GM23248 (cell line): ENCODE measurements around the gene SARDH. TPM values are rescaled to one million over a fixed set of nuclear protein-coding genes. Genes with fewer than 3 reads are reported as not detected.

ENCODE experiments used
- DNase-seq: peaks from one replicate; pipeline ENCODE4 v3.0.0-alpha.2; 2015
- H2AFZ ChIP-seq: fragments of 200-600 bp; sonication (generic); 2 replicates; pipeline ENCODE4 v1.6.1; 2016; ENCODE audit warnings: antibody characterized with exemption
- H3F3A ChIP-seq: fragments of 200-600 bp; sonication (generic); 2 replicates; pipeline ENCODE4 v1.6.1; 2016; ENCODE audit warnings: mild to moderate bottlenecking, antibody characterized with exemption, mixed run types; ENCODE audit not compliant: insufficient read depth
- H3K27ac ChIP-seq: fragments of 200-600 bp; sonication (generic); 2 replicates; pipeline ENCODE4 v1.5.1; 2016; ENCODE audit warnings: mild to moderate bottlenecking
- H3K27me3 ChIP-seq: fragments of 200-600 bp; sonication (generic); replicated peaks from 2 replicates; pipeline ENCODE4 v1.6.1; 2016; ENCODE audit warnings: mild to moderate bottlenecking; ENCODE audit not compliant: insufficient read depth
- H3K36me3 ChIP-seq: fragments of 200-600 bp; sonication (generic); 2 replicates; pipeline ENCODE4 v1.6.1; 2016; ENCODE audit warnings: low read depth, mild to moderate bottlenecking
- H3K4me1 ChIP-seq: fragments of 200-600 bp; sonication (generic); 2 replicates; pipeline ENCODE4 v1.6.1; 2016; ENCODE audit warnings: mild to moderate bottlenecking; ENCODE audit not compliant: insufficient read depth
- H3K4me2 ChIP-seq: fragments of 200-600 bp; sonication (generic); one replicate; pipeline ENCODE4 v1.6.1; 2016; ENCODE audit warnings: mild to moderate bottlenecking; ENCODE audit not compliant: unreplicated experiment
- H3K4me3 ChIP-seq: fragments of 200-600 bp; sonication (generic); 2 replicates; pipeline ENCODE4 v1.5.1; 2016; ENCODE audit warnings: mild to moderate bottlenecking
- H3K79me2 ChIP-seq: fragments of 200-600 bp; sonication (generic); 2 replicates; pipeline ENCODE4 v1.6.1; 2016; ENCODE audit warnings: mild to moderate bottlenecking; ENCODE audit not compliant: insufficient read depth
- H3K9ac ChIP-seq: fragments of 200-600 bp; sonication (generic); 2 replicates; pipeline ENCODE4 v1.6.1; 2016; ENCODE audit warnings: mild to moderate bottlenecking
- H3K9me2 ChIP-seq: fragments of 200-600 bp; sonication (generic); 2 replicates; pipeline ENCODE4 v1.6.1; 2016; ENCODE audit warnings: mixed run types, mild to moderate bottlenecking, moderate library complexity; ENCODE audit not compliant: insufficient read depth
- H3K9me3 ChIP-seq: fragments of 200-600 bp; sonication (generic); one replicate; pipeline ENCODE4 v1.6.1; 2017; ENCODE audit warnings: low read depth
- H4K20me1 ChIP-seq: fragments of 200-600 bp; sonication (generic); 2 replicates; pipeline ENCODE4 v1.6.0; 2016; ENCODE audit not compliant: insufficient read depth
- EZH2 ChIP-seq: fragments of 200-600 bp; sonication (generic); IDR thresholded peaks from 2 replicates; pipeline ENCODE4 v1.6.1; 2018; ENCODE audit warnings: antibody characterized with exemption, mild to moderate bottlenecking; ENCODE audit not compliant: insufficient read depth, poor library complexity, severe bottlenecking
- EZH2phosphoT487 ChIP-seq: fragments of 200-600 bp; sonication (generic); IDR thresholded peaks from 2 replicates; pipeline ENCODE4 v1.6.1; 2018; ENCODE audit warnings: antibody characterized with exemption, moderate library complexity, mild to moderate bottlenecking, low read depth; ENCODE audit not compliant: insufficient read depth
- WGBS, 2 experiments: methylation state at CpG; one replicate each; pipeline ENCODE4 v1.1.6; 2015 to 2017; ENCODE audit warnings: low lambda C conversion rate in 2 of 2, low coverage in 1 of 2; ENCODE audit errors: missing lambda C conversion rate in 2 of 2; 5-methylcytosine and 5-hydroxymethylcytosine counted together
- in situ Hi-C: fragments of 300-500 bp; cut with MboI; formaldehyde crosslinking; loops from 2 replicates; pipeline ENCODE4 v1.15.0; 2020
- polyA plus RNA-seq: library from polyadenylated mRNA; unstranded; fragments of >200 nt; fragmentation: Nextera tagmentation; extraction: Ambion mirVana; gene quantifications from 2 replicates; pipeline ENCODE4 v1.2.1, GENCODE V29; 2016
- total RNA-seq: library from RNA; depleted of rRNA; stranded (reverse); fragments of >200 nt; shearing (Covaris generic); gene quantifications from 2 replicates; pipeline ENCODE4 v1.2.3, GENCODE V29; 2014

SARDH gene
- total and polyA plus RNA-seq, 2 experiments from 2014 or later, result 0.16 to 2.4 TPM

- no peak overlapping the region for H3K4me3 ChIP-seq
- no peaks in the 10 kb centered on the region for H3K4me1 ChIP-seq
- no peaks in the 10 kb centered on the region for H3K9me3 ChIP-seq
- H3K4me2 ChIP-seq, result no peak overlapping the region
- peaks cover 22% of the 10 kb centered on the region; the same call in 1 of the 2 replicates for H3K27me3 ChIP-seq
- 69% methylated on average over 18 to 25 of the region's 25 CpGs for WGBS, 2 experiments
- no peak for DNase-seq
- H3K27ac ChIP-seq, result no peak overlapping the region
- in situ Hi-C loops, result no loop called here
- no peak overlapping the region for H2AFZ ChIP-seq
- H3K79me2 ChIP-seq, result no peaks in the 10 kb centered on the region
- no peaks in the 10 kb centered on the region for H3K36me3 ChIP-seq
- TF ChIP-seq EZH2, result no peak
- no peak for TF ChIP-seq EZH2phosphoT487
- no peaks in the 10 kb centered on the region for H3F3A ChIP-seq
- no peak overlapping the region for H3K9ac ChIP-seq
- H3K9me2 ChIP-seq, result no peaks in the 10 kb centered on the region
- no peaks in the 10 kb centered on the region for H4K20me1 ChIP-seq
Measured at GRCh38 chr9:133641861-133642595, 96.1 kb downstream of the SARDH start.

GRCh38 chr9:133641396-133641655 lies 96.8 kb downstream of the SARDH start:
- DNase-seq, result no peak
- Histone ChIP-seq H3K4me3 (no peak overlapping the region), H3F3A (no peaks in the 10 kb centered on the region), H3K79me2 (no peaks in the 10 kb centered on the region), H3K9ac (no peak overlapping the region), H2AFZ (no peak overlapping the region), H3K27me3 (peaks cover 20% of the 10 kb centered on the region; the same call in 1 of the 2 replicates), H3K27ac (no peak overlapping the region), H4K20me1 (no peaks in the 10 kb centered on the region), H3K9me3 (no peaks in the 10 kb centered on the region), H3K4me2 (no peak overlapping the region), H3K9me2 (no peaks in the 10 kb centered on the region), H3K36me3 (no peaks in the 10 kb centered on the region), H3K4me1 (no peaks in the 10 kb centered on the region)
- TF ChIP-seq EZH2phosphoT487, result no peak
- TF ChIP-seq EZH2, result no peak
- in situ Hi-C loops, result no loop called here
- WGBS, 2 experiments, result 70 to 74% methylated on average over 7 of the region's 7 CpGs

GRCh38 chr9:133640580-133641395 lies 97.4 kb downstream of the SARDH start:
- Histone ChIP-seq H3K4me1 (no peaks in the 10 kb centered on the region), H3K4me3 (no peak overlapping the region), H4K20me1 (no peaks in the 10 kb centered on the region), H3K79me2 (no peaks in the 10 kb centered on the region), H3K36me3 (no peaks in the 10 kb centered on the region), H2AFZ (no peak overlapping the region), H3F3A (no peaks in the 10 kb centered on the region), H3K27me3 (peaks cover 14% of the 10 kb centered on the region; the same call in 1 of the 2 replicates), H3K9me3 (no peaks in the 10 kb centered on the region), H3K4me2 (no peak overlapping the region), H3K27ac (no peak overlapping the region), H3K9me2 (no peaks in the 10 kb centered on the region), H3K9ac (no peak overlapping the region)
- no peak for DNase-seq
- in situ Hi-C loops, result no loop called here
- 38 to 40% methylated on average over 13 of the region's 13 CpGs for WGBS, 2 experiments
- TF ChIP-seq EZH2phosphoT487, result no peak
- TF ChIP-seq EZH2, result no peak

GRCh38 chr9:133640160-133640559 lies 98.0 kb downstream of the SARDH start:
- WGBS, 2 experiments, result 27 to 31% methylated on average over 7 of the region's 7 CpGs
- H3F3A ChIP-seq, result no peaks in the 10 kb centered on the region
- no peak overlapping the region for H3K9ac ChIP-seq
- no peak for DNase-seq
- no peak overlapping the region for H3K27ac ChIP-seq
- in situ Hi-C loops, result no loop called here
- H3K4me1 ChIP-seq, result no peaks in the 10 kb centered on the region
- H2AFZ ChIP-seq, result no peak overlapping the region
- H3K9me3 ChIP-seq, result no peaks in the 10 kb centered on the region
- H3K4me3 ChIP-seq, result no peak overlapping the region
- no peak for TF ChIP-seq EZH2
- no peak for TF ChIP-seq EZH2phosphoT487
- H3K36me3 ChIP-seq, result no peaks in the 10 kb centered on the region
- H3K4me2 ChIP-seq, result no peak overlapping the region
- H3K9me2 ChIP-seq, result no peaks in the 10 kb centered on the region
- peaks cover 15% of the 10 kb centered on the region; the same call in 1 of the 2 replicates for H3K27me3 ChIP-seq
- H4K20me1 ChIP-seq, result no peaks in the 10 kb centered on the region
- no peaks in the 10 kb centered on the region for H3K79me2 ChIP-seq
